Measurements from ENCODE around the gene ODAD3. TPM values are rescaled to one million over a fixed set of nuclear protein-coding genes. Genes with fewer than 3 reads are reported as not detected.

ODAD3 gene
- total and polyA plus RNA-seq, 2 experiments from 2014 or later, result 0.44 to 0.54 TPM

- TF ChIP-seq EZH2 (IDR thresholded peaks at IDR 0.05; ENCODE audit: insufficient read depth, poor library complexity, severe bottlenecking), result no peak
- TF ChIP-seq EZH2phosphoT487 (IDR thresholded peaks at IDR 0.05; ENCODE audit: insufficient read depth, low read depth), result no peak
- H3K9me3 ChIP-seq (ENCODE audit: low read depth), result no peaks in the 10 kb centered on the region
- no peaks in the 10 kb centered on the region for H3K4me1 ChIP-seq (ENCODE audit: insufficient read depth)
- no peaks in the 10 kb centered on the region for H3F3A ChIP-seq (ENCODE audit: insufficient read depth)
- no peaks in the 10 kb centered on the region for H3K79me2 ChIP-seq (ENCODE audit: insufficient read depth)
- H3K27me3 ChIP-seq (replicated peaks; ENCODE audit: insufficient read depth), result no peaks in the 10 kb centered on the region
- H3K4me2 ChIP-seq (ENCODE audit: unreplicated experiment), result no peak overlapping the region
- no peak overlapping the region for H2AFZ ChIP-seq
- H3K9ac ChIP-seq, result no peak overlapping the region
- H3K9me2 ChIP-seq (ENCODE audit: insufficient read depth), result no peaks in the 10 kb centered on the region
- H3K27ac ChIP-seq, result no peak overlapping the region
- 56 to 82% methylated on average over 17 to 27 of the region's 27 CpGs for WGBS, 2 experiments (ENCODE audit: low coverage in 1 of 2, low lambda C conversion rate in 2 of 2, missing lambda C conversion rate in 2 of 2)
- no peak overlapping the region for H3K4me3 ChIP-seq
- no peaks in the 10 kb centered on the region for H4K20me1 ChIP-seq (ENCODE audit: insufficient read depth)
- DNase-seq, result no peak
- 0 out of 2 replicates have a peak, but pooled peaks cover 7% of the 10 kb centered on the region for H3K36me3 ChIP-seq (ENCODE audit: low read depth)
- in situ Hi-C loops (cut with MboI), result loop anchor here (25.0 kb wide), 1 partner anchor 166 kb away; the partner anchor contains the start of gene TSPAN16
Measured at GRCh38 chr19:11453468-11454341, 18.8 kb upstream of the ODAD3 start.

- Histone ChIP-seq H3F3A (ENCODE audit: insufficient read depth) (no peaks in the 10 kb centered on the region), H3K9ac (no peak overlapping the region), H3K4me1 (ENCODE audit: insufficient read depth) (no peaks in the 10 kb centered on the region), H3K79me2 (ENCODE audit: insufficient read depth) (no peaks in the 10 kb centered on the region), H3K4me2 (ENCODE audit: unreplicated experiment) (no peak overlapping the region), H3K4me3 (no peak overlapping the region), H3K27me3 (replicated peaks; ENCODE audit: insufficient read depth) (no peaks in the 10 kb centered on the region), H3K9me2 (ENCODE audit: insufficient read depth) (no peaks in the 10 kb centered on the region), H3K27ac (no peak overlapping the region), H3K9me3 (ENCODE audit: low read depth) (no peaks in the 10 kb centered on the region), H3K36me3 (ENCODE audit: low read depth) (peaks cover 7% of the 10 kb centered on the region; the same call in 1 of the 2 replicates), H2AFZ (no peak overlapping the region), H4K20me1 (ENCODE audit: insufficient read depth) (no peaks in the 10 kb centered on the region)
- WGBS, 2 experiments (ENCODE audit: low coverage in 1 of 2, low lambda C conversion rate in 2 of 2, missing lambda C conversion rate in 2 of 2), result 79 to 94% methylated on average over 21 to 33 of the region's 33 CpGs
- DNase-seq, result no peak
- no peak for TF ChIP-seq EZH2 (IDR thresholded peaks at IDR 0.05; ENCODE audit: insufficient read depth, poor library complexity, severe bottlenecking)
- TF ChIP-seq EZH2phosphoT487 (IDR thresholded peaks at IDR 0.05; ENCODE audit: insufficient read depth, low read depth), result no peak
- in situ Hi-C loops (cut with MboI), result loop anchor here (25.0 kb wide), 1 partner anchor 165 kb away; the partner anchor contains the start of gene TSPAN16
Measured at GRCh38 chr19:11452620-11453310, 17.8 kb upstream of the ODAD3 start.

GRCh38 chr19:11451871-11452619, 17.1 kb upstream of the ODAD3 start:
- Histone ChIP-seq H3K9ac (no peak overlapping the region), H3K79me2 (ENCODE audit: insufficient read depth) (no peaks in the 10 kb centered on the region), H3K4me3 (no peak overlapping the region), H3K4me2 (ENCODE audit: unreplicated experiment) (no peak overlapping the region), H3K9me3 (ENCODE audit: low read depth) (no peaks in the 10 kb centered on the region), H3K4me1 (ENCODE audit: insufficient read depth) (no peaks in the 10 kb centered on the region), H3K27me3 (replicated peaks; ENCODE audit: insufficient read depth) (no peaks in the 10 kb centered on the region), H2AFZ (no peak overlapping the region), H3K27ac (no peak overlapping the region), H3K36me3 (ENCODE audit: low read depth) (peaks cover 7% of the 10 kb centered on the region; the same call in 1 of the 2 replicates), H4K20me1 (ENCODE audit: insufficient read depth) (no peaks in the 10 kb centered on the region), H3K9me2 (ENCODE audit: insufficient read depth) (no peaks in the 10 kb centered on the region), H3F3A (ENCODE audit: insufficient read depth) (no peaks in the 10 kb centered on the region)
- WGBS, 2 experiments (ENCODE audit: low coverage in 1 of 2, low lambda C conversion rate in 2 of 2, missing lambda C conversion rate in 2 of 2), result 38 to 47% methylated on average over 25 of the region's 25 CpGs
- no peak for DNase-seq
- no peak for TF ChIP-seq EZH2phosphoT487 (IDR thresholded peaks at IDR 0.05; ENCODE audit: insufficient read depth, low read depth)
- no peak for TF ChIP-seq EZH2 (IDR thresholded peaks at IDR 0.05; ENCODE audit: insufficient read depth, poor library complexity, severe bottlenecking)
- in situ Hi-C loops (cut with MboI), result loop anchor here (25.0 kb wide), 1 partner anchor 165 kb away; the partner anchor contains the start of gene TSPAN16
